HEK293 (cell line): Measurements from ENCODE around the gene RAB20.

Source experiments
- MYNN ChIP-seq: fragments of 450-650 bp; formaldehyde crosslinking; IDR thresholded peaks from 2 replicates; pipeline ENCODE4 v1.5.1; 2016; ENCODE audit warnings: missing biosample characterization, missing genetic modification characterization, borderline replicate concordance
- TRIM28 ChIP-seq: IDR thresholded peaks from 2 replicates; pipeline ENCODE4 v1.6.1; 2011; ENCODE audit warnings: low read length, control low read depth, borderline replicate concordance
- ZFP41 ChIP-seq: fragments of 450-650 bp; formaldehyde crosslinking; IDR thresholded peaks from 2 replicates; pipeline ENCODE4 v1.5.1; 2016; ENCODE audit warnings: missing biosample characterization, missing genetic modification characterization, borderline replicate concordance

DNA sequence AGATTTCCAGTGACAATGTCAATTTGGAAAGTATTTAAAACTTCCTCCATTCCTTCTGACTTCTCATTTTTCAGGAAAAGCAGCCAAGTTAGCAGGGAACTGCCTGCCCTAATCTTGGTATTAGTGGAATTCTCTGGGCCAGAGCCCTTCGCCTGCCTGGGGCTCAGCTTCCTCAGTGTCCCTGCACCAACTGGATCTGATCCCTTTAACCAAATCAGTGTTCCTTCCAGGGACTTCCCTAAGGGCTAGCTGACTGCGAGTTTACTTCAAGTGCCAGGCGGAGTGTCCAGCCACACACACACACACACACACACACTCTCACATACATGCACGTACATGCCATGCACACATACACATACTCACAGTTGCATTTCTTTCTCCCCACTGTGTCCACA is 20.0 kb downstream of the RAB20 start:
- no peak for TF ChIP-seq MYNN
- no peak for TF ChIP-seq ZFP41 (tag by site-specific recombination)
- TF ChIP-seq TRIM28: no peak
